OCI-LY3 (cell line): ENCODE data around the gene TNKS1BP1.

Source experiments
- H2AFZ ChIP-seq: fragments of 200-600, 300-600 bp; shearing (Covaris generic); 2 replicates; pipeline ENCODE4 v1.6.0; 2014; ENCODE audit warnings: antibody characterized with exemption, low read depth, low read length
- H3K27ac ChIP-seq: fragments of 200-600, 300-600 bp; sonication (generic); 2 replicates; pipeline ENCODE4 v1.5.1; 2014; ENCODE audit warnings: mild to moderate bottlenecking, low read length, moderate library complexity, mixed read lengths
- H3K27me3 ChIP-seq: fragments of 200-600, 300-600 bp; sonication (generic); 2 replicates; pipeline ENCODE4 v1.6.1; 2014; ENCODE audit warnings: low read depth, low read length, mixed read lengths
- H3K36me3 ChIP-seq: fragments of 200-600, 300-600 bp; sonication (generic); replicated peaks from 2 replicates; pipeline ENCODE3; 2014; ENCODE audit warnings: low read depth, low read length, mixed read lengths
- H3K4me1 ChIP-seq: fragments of 300-600, 200-600 bp; sonication (generic); 2 replicates; pipeline ENCODE4 v1.6.1; 2014; ENCODE audit warnings: low read length, mixed read lengths
- H3K4me2 ChIP-seq: fragments of 200-600, 300-600 bp; sonication (generic); 2 replicates; pipeline ENCODE4 v1.6.1; 2014; ENCODE audit warnings: low read length, mixed read lengths
- H3K4me3 ChIP-seq: fragments of 300-600, 200-600 bp; sonication (generic); 2 replicates; pipeline ENCODE4 v1.5.1; 2014; ENCODE audit warnings: antibody characterized with exemption, mild to moderate bottlenecking, low read length, moderate library complexity
- H3K79me2 ChIP-seq: fragments of 300-600, 200-600 bp; shearing (Covaris generic); 2 replicates; pipeline ENCODE4 v1.6.1; 2014; ENCODE audit warnings: mild to moderate bottlenecking, low read length, mixed read lengths
- H3K9ac ChIP-seq: fragments of 300-600, 200-600 bp; shearing (Covaris generic); 2 replicates; pipeline ENCODE4 v1.6.0; 2014; ENCODE audit warnings: mild to moderate bottlenecking, low read length, moderate library complexity
- H3K9me3 ChIP-seq: fragments of 200-600, 300-600 bp; shearing (Covaris generic); 2 replicates; pipeline ENCODE4 v1.6.1; 2014; ENCODE audit warnings: low read length, mixed read lengths; ENCODE audit not compliant: insufficient read depth
- H4K20me1 ChIP-seq: fragments of 200-600, 300-600 bp; sonication (generic); 2 replicates; pipeline ENCODE4 v1.6.1; 2016; ENCODE audit warnings: low read length, mixed read lengths; ENCODE audit not compliant: insufficient read depth
- CTCF ChIP-seq: fragments of 200-600, 300-600 bp; sonication (generic); IDR thresholded peaks from 2 replicates; pipeline ENCODE4 v1.5.1; 2014; ENCODE audit warnings: antibody characterized with exemption, low read length, low read depth
- EZH2phosphoT487 ChIP-seq: fragments of 200-600 bp; shearing (Covaris generic); IDR thresholded peaks from 2 replicates; pipeline ENCODE4 v1.6.1; 2018; ENCODE audit warnings: antibody characterized with exemption, mixed run types, low read depth

Gene TNKS1BP1

DNA sequence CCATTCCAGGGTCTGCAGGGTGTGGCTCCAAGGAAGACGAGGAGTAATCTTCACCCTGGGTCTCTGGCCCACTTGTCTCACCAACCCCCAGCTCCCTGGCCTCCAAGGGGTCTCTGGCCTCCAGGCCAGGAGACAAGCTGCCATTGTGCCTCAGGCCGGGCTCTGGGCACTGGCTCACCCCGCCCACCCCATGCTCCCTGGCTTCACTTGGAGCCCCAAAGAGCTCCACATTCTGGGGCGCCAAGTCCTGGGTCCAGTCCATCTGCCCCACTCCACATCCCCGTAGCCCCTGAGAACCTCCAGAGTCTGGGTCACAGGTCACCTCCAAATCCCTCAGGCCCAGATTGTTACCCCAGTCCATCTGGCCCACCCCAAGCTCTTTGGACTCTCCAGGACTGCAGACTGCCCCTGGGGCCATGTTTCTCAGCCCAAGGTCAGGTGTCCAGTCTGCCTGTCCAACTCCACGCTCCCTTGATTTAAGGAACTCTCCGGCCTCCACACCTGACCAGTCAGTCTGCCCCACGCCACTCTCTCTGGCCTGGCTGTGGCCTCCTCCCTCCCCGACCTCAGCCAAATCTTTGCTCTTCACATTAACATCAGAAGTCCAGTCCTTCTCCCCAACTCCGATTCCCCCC lies 16.2 kb downstream of the TNKS1BP1 start:
- Histone ChIP-seq H3K9me3 (no peaks in the 10 kb centered on the region), H3K4me2 (no peak overlapping the region), H2AFZ (no peak overlapping the region), H3K4me1 (peaks cover 13% of the 10 kb centered on the region), H3K27me3 (no peaks in the 10 kb centered on the region), H3K4me3 (no peak overlapping the region), H3K27ac (no peak overlapping the region), H3K79me2 (no peaks in the 10 kb centered on the region), H3K36me3 (peaks cover 6% of the 10 kb centered on the region), H4K20me1 (no peaks in the 10 kb centered on the region), H3K9ac (no peak overlapping the region)
- no peak for TF ChIP-seq EZH2phosphoT487
- TF ChIP-seq CTCF, result no peak

DNA sequence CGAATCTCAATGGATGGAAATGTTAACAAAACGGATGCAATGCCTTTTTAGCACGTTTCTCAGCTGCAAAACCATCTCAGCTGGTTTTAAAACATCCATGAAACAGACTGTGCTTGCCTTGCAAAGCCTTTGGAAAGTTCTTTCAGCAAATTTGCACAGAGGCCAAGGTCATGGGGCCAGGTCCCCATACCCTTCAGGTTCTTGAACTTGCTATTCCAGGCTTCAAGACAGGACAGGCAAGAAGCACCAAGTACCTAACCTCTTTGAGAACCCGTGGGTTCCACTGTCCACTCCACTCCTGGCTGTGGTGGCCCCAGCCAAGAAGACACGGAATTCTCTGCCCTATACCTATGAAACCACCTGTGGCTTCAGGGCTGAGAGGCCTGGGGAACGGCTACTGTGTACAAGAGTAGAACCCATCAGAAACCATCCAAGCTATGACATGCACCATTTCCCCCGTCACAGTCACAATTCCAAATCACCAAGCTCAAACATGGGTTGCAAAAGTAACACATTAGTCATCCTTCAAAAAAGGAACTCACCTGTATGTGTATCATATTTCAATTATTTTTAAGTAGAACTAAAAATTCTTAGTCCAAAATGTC lies 17.0 kb downstream of the TNKS1BP1 start:
- Histone ChIP-seq H3K79me2 (no peaks in the 10 kb centered on the region), H2AFZ (no peak overlapping the region), H3K36me3 (peaks cover 6% of the 10 kb centered on the region), H4K20me1 (no peaks in the 10 kb centered on the region), H3K27ac (no peak overlapping the region), H3K4me3 (no peak overlapping the region), H3K4me2 (no peak overlapping the region), H3K9ac (no peak overlapping the region), H3K27me3 (no peaks in the 10 kb centered on the region), H3K4me1 (peaks cover 13% of the 10 kb centered on the region), H3K9me3 (no peaks in the 10 kb centered on the region)
- no peak for TF ChIP-seq EZH2phosphoT487
- no peak for TF ChIP-seq CTCF

GRCh38 chr11:57306940-57307565 lies 17.7 kb downstream of the TNKS1BP1 start:
- Histone ChIP-seq H3K27me3 (no peaks in the 10 kb centered on the region), H3K27ac (no peak overlapping the region), H3K4me2 (no peak overlapping the region), H3K4me3 (no peak overlapping the region), H3K4me1 (peaks cover 13% of the 10 kb centered on the region), H2AFZ (no peak overlapping the region), H3K36me3 (peaks cover 6% of the 10 kb centered on the region), H3K79me2 (no peaks in the 10 kb centered on the region), H3K9ac (no peak overlapping the region), H3K9me3 (no peaks in the 10 kb centered on the region), H4K20me1 (no peaks in the 10 kb centered on the region)
- TF ChIP-seq EZH2phosphoT487, result no peak
- TF ChIP-seq CTCF, result no peak

- Histone ChIP-seq H3K9ac (no peak overlapping the region), H3K4me2 (no peak overlapping the region), H3K27ac (no peak overlapping the region), H3K4me3 (no peak overlapping the region), H2AFZ (no peak overlapping the region), H4K20me1 (no peaks in the 10 kb centered on the region), H3K27me3 (no peaks in the 10 kb centered on the region), H3K36me3 (peaks cover 6% of the 10 kb centered on the region), H3K79me2 (no peaks in the 10 kb centered on the region), H3K9me3 (no peaks in the 10 kb centered on the region), H3K4me1 (peaks cover 7% of the 10 kb centered on the region)
- no peak for TF ChIP-seq EZH2phosphoT487
- TF ChIP-seq CTCF, result no peak
Measured at GRCh38 chr11:57306161-57306876, 18.4 kb downstream of the TNKS1BP1 start.
